Testis (tissue), 3 donors: ENCODE data around the gene ARHGEF3. TPM values are rescaled to one million over a fixed set of nuclear protein-coding genes. Genes with fewer than 3 reads are reported as not detected.
A peak's percentile ranks its signal among the peaks of the same experiment; 100 is the strongest.

Experiments used
- DNase-seq: peaks from one replicate; pipeline ENCODE4 v3.0.0-alpha.2; 2019
- H3K27ac ChIP-seq, 2 donors: fragments of 200-600 bp; sonication (generic); one replicate each; pipeline ENCODE4 v1.5.1; 2019
- H3K27me3 ChIP-seq: fragments of 200-600 bp; sonication (generic); one replicate; pipeline ENCODE4 v1.5.1; 2019
- H3K36me3 ChIP-seq: fragments of 200-600 bp; sonication (generic); one replicate; pipeline ENCODE4 v1.5.1; 2017; ENCODE audit warnings: low read depth; ENCODE audit errors: missing control alignments
- H3K4me1 ChIP-seq: fragments of 200-600 bp; sonication (generic); one replicate; pipeline ENCODE4 v1.5.1; 2019
- H3K4me3 ChIP-seq, 2 donors: fragments of 200-600 bp; sonication (generic); one replicate each; pipeline ENCODE4 v1.5.1; 2017 to 2019
- H3K9me3 ChIP-seq: fragments of 200-600 bp; sonication (generic); one replicate; pipeline ENCODE4 v1.5.1; 2017
- POLR2A ChIP-seq: fragments of 450-650 bp; IDR thresholded peaks from one replicate; pipeline ENCODE4 v1.6.1; 2017; ENCODE audit warnings: antibody characterized with exemption, mild to moderate bottlenecking, moderate library complexity
- WGBS, 2 donors: methylation state at CpG; one replicate each; pipeline ENCODE4 v1.1.5; 2018; 5-methylcytosine and 5-hydroxymethylcytosine counted together
- intact Hi-C: fragments of 100-400 bp; cut with DNase I; formaldehyde crosslinking; loops from one replicate; pipeline ENCODE4 v1.15.1; 2023; ENCODE audit warnings: low total_unique reads
- polyA plus RNA-seq: library from polyadenylated mRNA; stranded (reverse); fragments of 350-450 nt; fragmentation: Illumina TruSeq; extraction: RNeasy Lipid Tissue Mini Kit (QIAGEN cat#74804); gene quantifications from one replicate; pipeline ENCODE4 v1.2.3, GENCODE V29; 2014; ENCODE audit warnings: low read depth, low replicate concordance; ENCODE audit not compliant: insufficient read depth
- total RNA-seq, 2 donors: library from RNA; depleted of rRNA; stranded (reverse); fragments of >200 nt; gene quantifications; one replicate each; pipeline ENCODE4 v1.2.3, GENCODE V29; 2016
- TF ChIP-seq, protein P1 (sequence below), 3 experiments: fragments of 450-650 bp in 2 of 3; fragments of 200-600 bp in 1 of 3; sonication (generic) in 1 of 3; IDR thresholded peaks; one replicate each; pipeline ENCODE4 v1.5.1; 2016 to 2019; ENCODE audit warnings: antibody characterized with exemption in 3 of 3, mild to moderate bottlenecking in 2 of 3, moderate library complexity in 1 of 3

Gene ARHGEF3
- total and polyA plus RNA-seq, 3 donors from 2014 or later: 43.1 to 72.2 (median 55.1) TPM

- peaks cover 12% of the 10 kb centered on the region for H3K4me1 ChIP-seq
- peak overlapping the region; percentile 83 to 90 for H3K4me3 ChIP-seq
- peak overlapping the region; percentile 99 to 100 for H3K27ac ChIP-seq
- TF ChIP-seq, protein P1, sequence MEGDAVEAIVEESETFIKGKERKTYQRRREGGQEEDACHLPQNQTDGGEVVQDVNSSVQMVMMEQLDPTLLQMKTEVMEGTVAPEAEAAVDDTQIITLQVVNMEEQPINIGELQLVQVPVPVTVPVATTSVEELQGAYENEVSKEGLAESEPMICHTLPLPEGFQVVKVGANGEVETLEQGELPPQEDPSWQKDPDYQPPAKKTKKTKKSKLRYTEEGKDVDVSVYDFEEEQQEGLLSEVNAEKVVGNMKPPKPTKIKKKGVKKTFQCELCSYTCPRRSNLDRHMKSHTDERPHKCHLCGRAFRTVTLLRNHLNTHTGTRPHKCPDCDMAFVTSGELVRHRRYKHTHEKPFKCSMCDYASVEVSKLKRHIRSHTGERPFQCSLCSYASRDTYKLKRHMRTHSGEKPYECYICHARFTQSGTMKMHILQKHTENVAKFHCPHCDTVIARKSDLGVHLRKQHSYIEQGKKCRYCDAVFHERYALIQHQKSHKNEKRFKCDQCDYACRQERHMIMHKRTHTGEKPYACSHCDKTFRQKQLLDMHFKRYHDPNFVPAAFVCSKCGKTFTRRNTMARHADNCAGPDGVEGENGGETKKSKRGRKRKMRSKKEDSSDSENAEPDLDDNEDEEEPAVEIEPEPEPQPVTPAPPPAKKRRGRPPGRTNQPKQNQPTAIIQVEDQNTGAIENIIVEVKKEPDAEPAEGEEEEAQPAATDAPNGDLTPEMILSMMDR (IDR thresholded peaks at IDR 0.05): no peak
- no peak for TF ChIP-seq POLR2A
- H3K27me3 ChIP-seq: no peaks in the 10 kb centered on the region
- H3K36me3 ChIP-seq: no peaks in the 10 kb centered on the region
- intact Hi-C loops: no loop called here
- peak; percentile 82 for DNase-seq
- 0 to 1% methylated on average over 27 to 58 of the region's 58 CpGs for WGBS, 2 donors
- no peaks in the 10 kb centered on the region for H3K9me3 ChIP-seq
These were observed 119.2 kb downstream of the ARHGEF3 start for GRCh38 chr3:56682462-56683121.

DNA sequence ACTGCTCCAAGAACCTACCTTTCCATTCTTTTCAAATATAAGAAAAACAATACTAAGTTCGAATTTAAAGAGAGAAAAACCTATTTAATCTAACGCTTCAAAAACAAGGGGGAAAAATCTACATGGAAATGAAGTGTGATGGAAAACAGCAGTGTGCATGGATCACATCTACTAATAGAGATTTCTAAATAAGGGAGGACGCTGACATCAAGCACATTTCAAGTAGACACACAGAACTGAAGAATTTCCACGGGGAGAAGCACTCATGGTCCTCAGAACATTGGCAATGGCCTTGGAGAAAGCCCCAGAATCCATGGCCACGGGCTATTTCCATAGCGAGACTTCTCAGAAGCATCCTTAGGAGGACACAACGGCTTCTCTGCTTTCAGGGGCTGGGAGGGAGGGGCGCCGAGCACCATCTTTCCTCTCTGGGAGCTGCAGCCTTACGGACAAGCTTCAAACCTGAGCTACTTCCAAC, 119.7 kb downstream of the ARHGEF3 start:
- WGBS, 2 donors: 18 to 26% methylated on average over 6 to 10 of the region's 10 CpGs
- no peaks in the 10 kb centered on the region for H3K36me3 ChIP-seq

GRCh38 chr3:56680054-56680580, 121.6 kb downstream of the ARHGEF3 start:
- Histone ChIP-seq H3K4me1 (peaks cover 12% of the 10 kb centered on the region), H3K4me3 (no peak overlapping the region), H3K36me3 (no peaks in the 10 kb centered on the region), H3K9me3 (no peaks in the 10 kb centered on the region), H3K27ac (no peak overlapping the region), H3K27me3 (no peaks in the 10 kb centered on the region)
- no peak for TF ChIP-seq POLR2A
- TF ChIP-seq, protein P1 (IDR thresholded peaks at IDR 0.05): no peak
- DNase-seq: no peak
- intact Hi-C loops: no loop called here

More for the DNA sequence above, 119.7 kb downstream of the ARHGEF3 start:
- Histone ChIP-seq H3K4me1 (peaks cover 12% of the 10 kb centered on the region), H3K9me3 (no peaks in the 10 kb centered on the region), H3K4me3 (peak overlapping the region; percentile 83 to 90), H3K27me3 (no peaks in the 10 kb centered on the region), H3K27ac (peak overlapping the region; percentile 99 to 100)
- intact Hi-C loops: no loop called here
- DNase-seq: peak; percentile 82
- TF ChIP-seq, protein P1 (IDR thresholded peaks at IDR 0.05): no peak
- TF ChIP-seq POLR2A: no peak

Other genes starting within 250 kb of the ARHGEF3 start
- gene CCDC66, start 244.8 kb downstream of the ARHGEF3 start, total RNA-seq: 10 to 100 TPM; 37.3 to 69.0 TPM
- gene CCDC66, start 244.8 kb downstream of the ARHGEF3 start, polyA plus RNA-seq: 16.6 TPM
- gene TASOR, start 118.7 kb downstream of the ARHGEF3 start, total RNA-seq: 10 to 100 TPM; 90.7 to 96.9 TPM
- gene TASOR, start 118.7 kb downstream of the ARHGEF3 start, polyA plus RNA-seq: 60.7 TPM